Mucosa of descending colon (tissue), 3 donors: ENCODE data around the gene RPS6KB2. TPM values are rescaled to one million over a fixed set of nuclear protein-coding genes. Genes with fewer than 3 reads are reported as not detected.

Experiments
- ATAC-seq: fragments of 200-7000 bp; cut with Tn5 transposase; one replicate; pipeline ENCODE4 v1.9.1; 2020; ENCODE audit warnings: mild to moderate bottlenecking, moderate library complexity
- DNase-seq, 3 donors: peaks; one replicate each; pipeline ENCODE4 v3.0.0-alpha.2; 2020
- H3K36me3 ChIP-seq: fragments of 200-600 bp; one replicate; pipeline ENCODE4 v1.8.0; 2021; ENCODE audit warnings: low read depth, mild to moderate bottlenecking
- H3K4me1 ChIP-seq: fragments of 200-600 bp; one replicate; pipeline ENCODE4 v1.8.0; 2021; ENCODE audit warnings: low read depth, mild to moderate bottlenecking
- H3K4me3 ChIP-seq: fragments of 200-600 bp; one replicate; pipeline ENCODE4 v1.8.0; 2021; ENCODE audit warnings: mild to moderate bottlenecking
- H3K9me3 ChIP-seq: fragments of 200-600 bp; one replicate; pipeline ENCODE4 v1.8.0; 2021; ENCODE audit warnings: mild to moderate bottlenecking
- intact Hi-C, 2 donors: fragments of 100-400 bp; cut with DNase I in 1 of 2; cut with micrococcal nuclease in 1 of 2; formaldehyde crosslinking; loops; one replicate each; pipeline versions ENCODE4 v1.11.0 to v1.11.1; 2022; cut with DNase I, micrococcal nuclease
- long read RNA-seq, 2 donors: library from polyadenylated mRNA; unstranded; transcript quantifications; one replicate each; pipeline ENCODE4 v2.0.0, GENCODE V29; 2019 to 2021
- total RNA-seq, 3 donors: library from RNA; stranded (reverse); fragmentation: NEBNext Ultra II Directional in 2 of 3; extraction: Animal tissue kit (Norgen Biotek cat#: 25700) in 2 of 3; gene quantifications; one replicate each; pipeline versions ENCODE4 v1.2.1 to v1.2.4, GENCODE V29; 2021 to 2023
- TF ChIP-seq, protein P1 (sequence below): fragments of 200-600 bp; IDR thresholded peaks from one replicate; pipeline ENCODE4 v1.8.0; 2022; ENCODE audit warnings: antibody characterized with exemption, mild to moderate bottlenecking
- donor health status: DM: no; HTN: no; CAD: no; lungs with moderate emphysema.
- donor health status: DM: no; HTN: no; CAD: no.
- donor health status: DM: no; HTN: yes; CAD: no.

Gene RPS6KB2
- total RNA-seq = 10 to 100 TPM; 43.1 to 51.6 (median 45.4) TPM
- long read RNA-seq, donor 1, transcript RPS6KB2-201 (15 exons, 1,733 nt) = major isoform, 25 of 52 reads
- long read RNA-seq, donor 1, partial matches to known transcripts = 6 of 52 reads
- long read RNA-seq, donor 1, other reads (novel, unspliced or antisense) = 21 of 52 reads
- long read RNA-seq, donor 2, transcript RPS6KB2-201 (15 exons, 1,733 nt) = major isoform, 39 of 47 reads
- long read RNA-seq, donor 2, partial matches to known transcripts = 4 of 47 reads
- long read RNA-seq, donor 2, other reads (novel, unspliced or antisense) = 4 of 47 reads

DNA sequence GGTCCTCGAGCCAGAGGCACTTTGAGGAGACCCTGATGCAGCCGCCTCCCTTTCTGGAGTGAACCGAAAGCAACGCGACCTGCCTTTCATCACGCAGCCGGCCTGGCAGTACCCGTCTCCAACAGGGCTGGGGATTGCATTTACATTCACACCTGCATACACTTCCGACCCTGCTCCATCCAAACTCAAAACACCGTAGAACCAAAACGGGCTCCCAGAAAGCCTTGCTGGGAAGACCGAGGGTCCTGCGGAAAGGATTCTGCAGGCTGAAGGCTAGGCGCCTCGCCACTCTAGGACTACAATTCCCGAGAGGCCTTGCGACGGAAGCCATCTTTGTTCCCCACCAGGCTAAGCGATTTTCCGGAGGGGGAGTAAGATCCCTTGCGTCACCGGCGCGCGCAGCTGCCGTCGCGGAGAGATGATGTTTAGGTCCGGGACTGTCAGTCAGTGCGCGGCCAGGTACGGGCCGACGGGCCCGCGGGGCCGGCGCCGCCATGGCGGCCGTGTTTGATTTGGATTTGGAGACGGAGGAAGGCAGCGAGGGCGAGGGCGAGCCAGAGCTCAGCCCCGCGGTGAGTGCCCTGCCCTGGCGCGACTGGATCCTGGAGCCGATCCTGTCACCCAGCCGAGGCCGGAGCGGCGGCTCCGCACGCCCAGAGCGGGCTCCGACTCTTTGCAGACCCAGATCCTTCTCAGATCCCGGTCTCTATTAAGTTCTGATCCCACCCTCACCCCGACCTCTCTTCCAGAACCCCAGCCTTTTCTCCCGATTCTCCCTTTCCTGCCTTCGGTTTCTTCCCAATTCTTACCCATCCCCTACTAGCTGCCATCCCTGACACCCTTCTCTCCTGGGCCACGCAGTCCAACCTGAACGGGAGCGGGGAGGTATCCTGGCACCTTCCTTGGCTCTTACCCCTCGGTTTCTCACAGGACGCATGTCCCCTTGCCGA lies at the start of gene RPS6KB2:
RPS6KB2 (plus strand) TSS at position 443 of the 950 bp plus-strand sequence; CDS start at position 495, 52 bp downstream.
- DNase-seq = peak; percentile 99 to 100 (median 100)
- TF ChIP-seq, protein P1, sequence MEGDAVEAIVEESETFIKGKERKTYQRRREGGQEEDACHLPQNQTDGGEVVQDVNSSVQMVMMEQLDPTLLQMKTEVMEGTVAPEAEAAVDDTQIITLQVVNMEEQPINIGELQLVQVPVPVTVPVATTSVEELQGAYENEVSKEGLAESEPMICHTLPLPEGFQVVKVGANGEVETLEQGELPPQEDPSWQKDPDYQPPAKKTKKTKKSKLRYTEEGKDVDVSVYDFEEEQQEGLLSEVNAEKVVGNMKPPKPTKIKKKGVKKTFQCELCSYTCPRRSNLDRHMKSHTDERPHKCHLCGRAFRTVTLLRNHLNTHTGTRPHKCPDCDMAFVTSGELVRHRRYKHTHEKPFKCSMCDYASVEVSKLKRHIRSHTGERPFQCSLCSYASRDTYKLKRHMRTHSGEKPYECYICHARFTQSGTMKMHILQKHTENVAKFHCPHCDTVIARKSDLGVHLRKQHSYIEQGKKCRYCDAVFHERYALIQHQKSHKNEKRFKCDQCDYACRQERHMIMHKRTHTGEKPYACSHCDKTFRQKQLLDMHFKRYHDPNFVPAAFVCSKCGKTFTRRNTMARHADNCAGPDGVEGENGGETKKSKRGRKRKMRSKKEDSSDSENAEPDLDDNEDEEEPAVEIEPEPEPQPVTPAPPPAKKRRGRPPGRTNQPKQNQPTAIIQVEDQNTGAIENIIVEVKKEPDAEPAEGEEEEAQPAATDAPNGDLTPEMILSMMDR = no peak
- Histone ChIP-seq H3K9me3 (no peaks in the 10 kb centered on the region), H3K4me3 (peak within 1 kb of the TSS; percentile 84), H3K4me1 (peaks cover 16% of the 10 kb centered on the region), H3K36me3 (no peaks in the 10 kb centered on the region)
- peak; percentile 97 for ATAC-seq
- intact Hi-C loops = no loop called here

DNA sequence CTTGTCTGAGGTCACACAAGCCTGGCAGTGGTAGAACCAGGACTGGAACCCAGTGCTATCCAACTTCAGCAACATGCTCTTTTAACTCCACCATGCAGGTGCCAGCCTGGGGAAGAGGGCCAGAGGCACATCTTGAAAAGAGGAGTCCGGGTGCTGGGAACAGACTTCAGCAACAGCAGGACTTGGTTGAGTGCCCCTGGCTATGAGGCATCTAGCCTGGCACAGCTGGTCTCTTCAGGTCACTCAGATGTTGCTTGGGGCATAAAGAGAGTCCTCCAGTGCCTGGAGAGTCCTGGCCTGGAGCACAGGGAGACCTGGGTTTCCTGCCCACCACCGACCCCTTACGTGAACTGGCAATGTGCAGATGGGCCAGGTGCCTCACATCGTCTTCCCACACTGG lies 49.8 kb upstream of the RPS6KB2 start:
- TF ChIP-seq, protein P1 = no peak
- Histone ChIP-seq H3K36me3 (no peaks in the 10 kb centered on the region), H3K4me3 (no peak overlapping the region), H3K4me1 (peaks cover 22% of the 10 kb centered on the region), H3K9me3 (no peaks in the 10 kb centered on the region)
- intact Hi-C loops = no loop called here
- no peak for ATAC-seq
- DNase-seq = no peak

DNA sequence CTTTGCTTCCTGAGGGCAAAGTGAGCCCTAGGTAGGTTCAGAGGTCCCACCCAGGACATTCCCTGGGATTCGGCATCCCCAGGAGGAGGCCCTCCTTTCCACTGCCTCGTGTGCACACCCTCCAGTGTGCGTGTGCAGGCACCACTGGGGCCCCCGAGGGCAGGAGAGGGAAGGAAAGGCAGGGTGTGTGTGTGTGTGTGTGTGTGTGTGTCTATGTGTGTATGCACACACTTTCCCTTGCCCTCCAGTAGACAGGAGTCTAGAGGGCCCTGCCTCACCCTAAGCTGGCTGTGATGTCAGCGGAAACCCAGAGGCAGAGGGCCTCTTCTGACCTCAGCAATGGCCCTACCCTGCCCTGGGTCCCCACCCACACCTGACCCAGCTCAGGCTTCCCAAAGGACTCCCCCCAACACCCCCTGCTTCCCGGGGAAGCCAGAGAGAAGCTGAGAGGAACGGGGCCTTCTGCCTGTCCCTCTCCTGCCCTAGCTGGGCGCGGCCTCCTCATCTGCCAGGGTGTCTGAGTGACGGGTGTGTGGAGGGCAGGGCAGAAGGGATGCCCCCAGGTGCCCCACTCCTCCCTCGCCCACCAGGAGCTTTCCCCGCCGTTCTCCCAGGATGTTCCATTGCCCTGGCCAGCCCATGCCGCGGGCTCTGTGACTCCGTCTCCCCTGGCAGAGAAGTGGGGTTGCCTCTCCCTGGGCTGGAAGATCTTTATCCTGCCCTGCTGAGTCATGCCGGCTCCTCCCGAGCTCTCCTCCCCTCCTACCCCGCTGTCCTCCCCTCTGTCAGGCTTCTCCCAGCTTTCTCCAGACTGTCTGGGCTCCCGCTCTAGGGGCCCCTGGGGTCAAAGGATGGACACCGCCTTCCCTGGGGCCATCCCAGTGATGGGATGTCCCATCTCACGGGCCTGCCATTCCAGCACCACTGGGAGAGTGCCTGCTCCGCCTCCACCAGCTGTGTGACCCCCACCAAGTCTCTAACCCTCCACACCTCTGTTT lies 48.9 kb upstream of the RPS6KB2 start:
- H3K9me3 ChIP-seq = no peaks in the 10 kb centered on the region
- peak in 1 of 3 donors; percentile 41 for DNase-seq
- no peaks in the 10 kb centered on the region for H3K36me3 ChIP-seq
- no peak overlapping the region for H3K4me3 ChIP-seq
- ATAC-seq = peak; percentile 49
- TF ChIP-seq, protein P1 = no peak
- intact Hi-C loops = no loop called here
- H3K4me1 ChIP-seq = peaks cover 14% of the 10 kb centered on the region

DNA sequence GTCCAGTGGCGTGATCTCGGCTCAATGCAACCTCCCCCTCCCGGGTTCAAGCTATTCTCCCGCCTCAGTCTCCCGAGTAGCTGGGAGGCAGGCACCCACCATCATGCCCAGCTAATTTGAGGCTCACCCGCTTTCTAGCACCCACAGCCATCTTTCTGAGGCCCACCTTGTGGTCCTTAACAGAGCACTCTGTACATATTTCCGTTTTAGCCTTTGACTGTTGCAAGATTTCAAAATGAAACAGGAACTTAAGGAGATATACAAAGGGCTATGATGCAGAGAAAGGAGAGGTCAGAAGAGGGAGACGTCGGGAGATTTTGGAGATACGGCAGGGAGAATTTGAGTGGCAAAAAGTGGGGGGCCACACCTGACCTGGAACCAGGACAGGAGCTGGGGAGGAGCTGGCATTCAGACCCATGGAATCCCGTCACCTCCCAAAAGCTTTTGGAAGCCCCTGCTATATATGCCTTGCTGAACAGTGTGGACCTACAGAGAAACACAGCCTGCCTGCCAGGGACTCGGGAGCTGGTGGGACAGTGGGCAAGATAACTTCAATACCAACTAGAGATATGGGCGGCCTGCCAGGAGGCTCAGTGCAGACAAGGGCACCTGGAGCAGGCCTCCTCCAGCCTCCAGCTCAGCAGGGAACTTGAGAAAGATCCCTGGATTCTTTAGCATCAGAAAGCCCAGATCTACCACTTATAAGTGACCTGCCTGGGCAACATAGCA lies 46.9 kb upstream of the RPS6KB2 start:
- H3K4me1 ChIP-seq = peaks cover 9% of the 10 kb centered on the region
- TF ChIP-seq, protein P1 = no peak
- DNase-seq = peak in 1 of 3 donors; percentile 26
- H3K9me3 ChIP-seq = no peaks in the 10 kb centered on the region
- peak; percentile 31 for ATAC-seq
- intact Hi-C loops = no loop called here
- H3K36me3 ChIP-seq = no peaks in the 10 kb centered on the region
- no peak overlapping the region for H3K4me3 ChIP-seq
